HCT116 (cell line): ENCODE measurements around the gene PRKN. TPM values are rescaled to one million over a fixed set of nuclear protein-coding genes. Genes with fewer than 3 reads are reported as not detected.

ENCODE experiments used
- ATAC-seq: fragments of 200-7000 bp; cut with Tn5 transposase; 2 replicates; pipeline ENCODE4 v1.9.1; 2020; ENCODE audit warnings: mild to moderate bottlenecking, moderate library complexity
- BruUV-seq: library from RNA; stranded (reverse); fragments of 400-500 nt; replicated peaks from 2 replicates; lab custom pipeline; 2021; lab: Mats Ljungman, UMichigan
- CTCF ChIA-PET: fragments of 300-600 bp; sonication (Branson Sonifier 250); formaldehyde crosslinking; loops from one replicate; lab custom pipeline; 2021; ENCODE audit warnings: antibody characterized with exemption; lab: Charles Lee
- POLR2A ChIA-PET: fragments of 300-600, 350-600 bp; sonication (Branson Sonifier 250); formaldehyde crosslinking; loops from one replicate; lab custom pipeline; 2021; ENCODE audit warnings: antibody characterized with exemption; lab: Charles Lee
- RAD21 ChIA-PET, 2 experiments: fragments of 300-600 bp; sonication (Branson Sonifier 250); formaldehyde crosslinking; loops; one replicate each; lab custom pipeline; 2023; ENCODE audit warnings: low total read pairs in 2 of 2; ENCODE audit not compliant: uncharacterized antibody in 2 of 2, unreplicated experiment in 2 of 2, low non-redundant PET in 1 of 2; lab: Charles Lee
- DNase-seq: peaks from one replicate; pipeline ENCODE4 v3.0.0-alpha.2; 2010; ENCODE audit warnings: low read depth, low spot score
- H2AFZ ChIP-seq: fragments of 200-600 bp; shearing (Covaris generic), sonication (generic); 2 replicates; pipeline ENCODE4 v1.6.1; 2017; ENCODE audit warnings: low read depth, mixed run types, mixed read lengths, antibody characterized with exemption, low read length; ENCODE audit not compliant: poor library complexity, severe bottlenecking
- H3K27ac ChIP-seq: 2 replicates; pipeline ENCODE4 v1.5.1; 2012; ENCODE audit warnings: low read depth, low read length
- H3K27me3 ChIP-seq: fragments of 200-600 bp; sonication (generic); 2 replicates; pipeline ENCODE4 v1.6.1; 2016; ENCODE audit warnings: mixed run types, low read length, mixed read lengths; ENCODE audit not compliant: insufficient read depth
- H3K36me3 ChIP-seq, 2 experiments: fragments of 200-500 bp in 1 of 2; fragments of 200-600 bp in 1 of 2; sonication (Bioruptor generic) in 1 of 2; sonication (generic) in 1 of 2; 2 replicates each; pipeline versions ENCODE4 v1.5.1 to v1.6.1; 2014 to 2016; ENCODE audit warnings: low read length in 2 of 2, inconsistent platforms in 1 of 2, mixed read lengths in 1 of 2, mixed run types in 1 of 2; ENCODE audit not compliant: insufficient read depth in 2 of 2, control insufficient read depth in 1 of 2
- H3K4me1 ChIP-seq, 2 experiments: fragments of 200-600 bp in 1 of 2; sonication (generic) in 1 of 2; 2 replicates each; pipeline versions ENCODE4 v1.5.1 to v1.6.1; 2012 to 2017; ENCODE audit warnings: low read length in 2 of 2, inconsistent platforms in 1 of 2, mild to moderate bottlenecking in 1 of 2, mixed read lengths in 1 of 2, mixed run types in 1 of 2, moderate library complexity in 1 of 2; ENCODE audit not compliant: insufficient read depth in 2 of 2, control insufficient read depth in 1 of 2
- H3K4me2 ChIP-seq: fragments of 200-600 bp; sonication (generic); 2 replicates; pipeline ENCODE4 v1.6.1; 2017; ENCODE audit warnings: mixed run types, low read length, mixed read lengths
- H3K4me3 ChIP-seq, 2 experiments: fragments of 200-600 bp in 1 of 2; sonication (generic) in 1 of 2; replicated peaks in 1 of 2; 2 replicates each; pipeline ENCODE4 v1.5.1; 2011 to 2016; ENCODE audit warnings: low read length in 2 of 2, control low read depth in 1 of 2, low read depth in 1 of 2, mild to moderate bottlenecking in 1 of 2, mixed read lengths in 1 of 2, mixed run types in 1 of 2
- H3K79me2 ChIP-seq: fragments of 200-600 bp; sonication (generic); 2 replicates; pipeline ENCODE4 v1.6.1; 2017; ENCODE audit warnings: mild to moderate bottlenecking, mixed run types, low read length, moderate library complexity, mixed read lengths; ENCODE audit not compliant: insufficient read depth
- H3K9ac ChIP-seq: fragments of 200-600 bp; sonication (generic); 2 replicates; pipeline ENCODE4 v1.6.1; 2016; ENCODE audit warnings: low read length, mixed read lengths
- H3K9me2 ChIP-seq: fragments of 200-600 bp; sonication (generic), shearing (Covaris generic); 2 replicates; pipeline ENCODE4 v1.6.1; 2017; ENCODE audit warnings: mixed run types, mild to moderate bottlenecking, moderate library complexity; ENCODE audit not compliant: insufficient read depth
- H3K9me3 ChIP-seq, 2 experiments: fragments of 200-500 bp in 1 of 2; fragments of 200-600 bp in 1 of 2; sonication (Bioruptor generic) in 1 of 2; sonication (generic) in 1 of 2; 2 replicates each; pipeline ENCODE4 v1.6.1; 2014 to 2017; ENCODE audit warnings: low read length in 2 of 2, mixed read lengths in 2 of 2, inconsistent platforms in 1 of 2, low read depth in 1 of 2, mild to moderate bottlenecking in 1 of 2, mixed run types in 1 of 2, moderate library complexity in 1 of 2; ENCODE audit not compliant: control insufficient read depth in 1 of 2, insufficient read depth in 1 of 2
- H4K20me1 ChIP-seq: fragments of 200-600 bp; sonication (generic), shearing (Covaris generic); 2 replicates; pipeline ENCODE4 v1.6.1; 2017; ENCODE audit warnings: mixed run types, mild to moderate bottlenecking, moderate library complexity; ENCODE audit not compliant: insufficient read depth
- ATF3 ChIP-seq: IDR thresholded peaks from 2 replicates; pipeline ENCODE4 v1.6.1; 2012
- CBX3 ChIP-seq: IDR thresholded peaks from 2 replicates; pipeline ENCODE4 v1.6.1; 2012; ENCODE audit warnings: low read depth
- EGR1 ChIP-seq: IDR thresholded peaks from 2 replicates; pipeline ENCODE4 v1.6.1; 2012; ENCODE audit warnings: low read depth
- ELF1 ChIP-seq: IDR thresholded peaks from 2 replicates; pipeline ENCODE4 v1.6.1; 2012; ENCODE audit warnings: low read depth, borderline replicate concordance
- EZH2 ChIP-seq: fragments of 200-600 bp; sonication (generic); IDR thresholded peaks from 2 replicates; pipeline ENCODE4 v1.6.1; 2017; ENCODE audit warnings: antibody characterized with exemption, mixed run types
- EZH2phosphoT487 ChIP-seq: fragments of 200-600 bp; IDR thresholded peaks from 2 replicates; pipeline ENCODE4 v1.6.1; 2018; ENCODE audit warnings: antibody characterized with exemption, borderline replicate concordance
- FOSL1 ChIP-seq: IDR thresholded peaks from 2 replicates; pipeline ENCODE4 v1.6.1; 2012; ENCODE audit warnings: low read depth
- POLR2A ChIP-seq: IDR thresholded peaks from 2 replicates; pipeline ENCODE4 v1.7.0; 2011; ENCODE audit warnings: borderline replicate concordance; ENCODE audit not compliant: insufficient read depth, insufficient read length; ENCODE audit errors: extremely low read depth
- SIN3A ChIP-seq: IDR thresholded peaks from 2 replicates; pipeline ENCODE4 v1.6.1; 2012; ENCODE audit warnings: low read depth
- ZNF274 ChIP-seq: fragments of 200-500 bp; sonication (Bioruptor generic); IDR thresholded peaks from 2 replicates; pipeline ENCODE4 v1.6.1; 2014; ENCODE audit warnings: mild to moderate bottlenecking, low read depth, low read length, inconsistent platforms
- intact Hi-C: fragments of 100-400 bp; cut with micrococcal nuclease; formaldehyde crosslinking; loops from 2 replicates; pipeline ENCODE4 v1.10.0; 2022
- total RNA-seq: library from RNA; stranded (reverse); gene quantifications from one replicate; pipeline ENCODE4 v1.2.1, GENCODE V29; 2021; ENCODE audit not compliant: unreplicated experiment
- TF ChIP-seq, protein P1 (sequence below): IDR thresholded peaks from 2 replicates; pipeline ENCODE4 v1.6.1; 2011; ENCODE audit warnings: mild to moderate bottlenecking, low read length, moderate library complexity; ENCODE audit not compliant: insufficient replicate concordance; ENCODE audit errors: extremely low read depth
- TF ChIP-seq, protein P2 (sequence below): IDR thresholded peaks from 2 replicates; pipeline ENCODE4 v1.6.1; 2012

Gene PRKN
- total RNA-seq, 1 experiment from 2014 or later, result 2.6 TPM

- H3K9ac ChIP-seq, result no peak overlapping the region
- BruUV-seq, result no TSS peak
- RAD21 ChIA-PET, result no interaction called here
Observed at GRCh38 chr6:162546905-162547304, 180.7 kb downstream of the PRKN start.

DNA sequence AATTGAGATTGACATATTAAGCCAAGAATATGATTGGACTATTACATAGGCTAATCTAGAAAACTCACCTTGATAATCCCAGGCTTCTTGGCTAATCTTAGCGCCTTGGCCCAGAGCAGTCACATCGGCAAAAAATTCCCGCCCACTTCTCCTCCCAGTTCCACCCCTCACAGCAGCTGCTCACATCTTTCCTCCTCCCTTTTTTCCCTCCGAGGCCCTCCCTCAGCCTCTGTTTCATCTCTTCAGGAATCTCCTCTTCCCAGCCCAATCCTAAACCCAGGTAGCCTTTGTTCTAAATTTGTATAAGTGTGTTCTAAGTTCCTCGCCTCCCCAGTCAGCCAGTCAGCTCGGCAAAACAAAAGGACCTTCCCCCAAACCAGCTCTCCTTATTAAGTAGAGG lies 184.3 kb downstream of the PRKN start:
- BruUV-seq, result no TSS peak
- no peaks in the 10 kb centered on the region for H3K9me2 ChIP-seq
- CTCF ChIA-PET, result no interaction called here

More at GRCh38 chr6:162546905-162547304, 180.7 kb downstream of the PRKN start:
- ATAC-seq, result no peak
- CTCF ChIA-PET, result no interaction called here
- Histone ChIP-seq H4K20me1 (no peaks in the 10 kb centered on the region), H3K9me3 (no peaks in the 10 kb centered on the region), H3K4me2 (no peak overlapping the region), H3K9me2 (no peaks in the 10 kb centered on the region), H3K79me2 (no peaks in the 10 kb centered on the region), H3K4me1 (no peaks in the 10 kb centered on the region), H3K27ac (no peak overlapping the region), H2AFZ (no peak overlapping the region), H3K27me3 (no peaks in the 10 kb centered on the region), H3K4me3 (no peak overlapping the region), H3K36me3 (no peaks in the 10 kb centered on the region)
- intact Hi-C loops, result no loop called here
- no peak for DNase-seq
- POLR2A ChIA-PET, result no interaction called here
- no peak for TF ChIP-seq ATF3
- no peak for TF ChIP-seq POLR2A
- TF ChIP-seq EZH2phosphoT487, result no peak
- no peak for TF ChIP-seq CBX3
- TF ChIP-seq EZH2, result no peak

More for the DNA sequence above, 184.3 kb downstream of the PRKN start:
- RAD21 ChIA-PET, result no interaction called here
- TF ChIP-seq, protein P1, sequence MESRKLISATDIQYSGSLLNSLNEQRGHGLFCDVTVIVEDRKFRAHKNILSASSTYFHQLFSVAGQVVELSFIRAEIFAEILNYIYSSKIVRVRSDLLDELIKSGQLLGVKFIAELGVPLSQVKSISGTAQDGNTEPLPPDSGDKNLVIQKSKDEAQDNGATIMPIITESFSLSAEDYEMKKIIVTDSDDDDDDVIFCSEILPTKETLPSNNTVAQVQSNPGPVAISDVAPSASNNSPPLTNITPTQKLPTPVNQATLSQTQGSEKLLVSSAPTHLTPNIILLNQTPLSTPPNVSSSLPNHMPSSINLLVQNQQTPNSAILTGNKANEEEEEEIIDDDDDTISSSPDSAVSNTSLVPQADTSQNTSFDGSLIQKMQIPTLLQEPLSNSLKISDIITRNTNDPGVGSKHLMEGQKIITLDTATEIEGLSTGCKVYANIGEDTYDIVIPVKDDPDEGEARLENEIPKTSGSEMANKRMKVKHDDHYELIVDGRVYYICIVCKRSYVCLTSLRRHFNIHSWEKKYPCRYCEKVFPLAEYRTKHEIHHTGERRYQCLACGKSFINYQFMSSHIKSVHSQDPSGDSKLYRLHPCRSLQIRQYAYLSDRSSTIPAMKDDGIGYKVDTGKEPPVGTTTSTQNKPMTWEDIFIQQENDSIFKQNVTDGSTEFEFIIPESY, result no peak
- TF ChIP-seq EZH2phosphoT487, result no peak
- TF ChIP-seq, protein P2, sequence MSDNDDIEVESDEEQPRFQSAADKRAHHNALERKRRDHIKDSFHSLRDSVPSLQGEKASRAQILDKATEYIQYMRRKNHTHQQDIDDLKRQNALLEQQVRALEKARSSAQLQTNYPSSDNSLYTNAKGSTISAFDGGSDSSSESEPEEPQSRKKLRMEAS, result no peak
- TF ChIP-seq EGR1, result no peak
- TF ChIP-seq SIN3A, result no peak
- no peak for TF ChIP-seq EZH2
- no peak for TF ChIP-seq ELF1
- no peak for TF ChIP-seq ZNF274
- TF ChIP-seq FOSL1, result no peak
- no peak overlapping the region for H3K4me3 ChIP-seq
- DNase-seq (no peak), ATAC-seq (no peak)
- no peaks in the 10 kb centered on the region for H3K4me1 ChIP-seq
- no peaks in the 10 kb centered on the region for H3K27me3 ChIP-seq
- intact Hi-C loops, result no loop called here
- POLR2A ChIA-PET, result no interaction called here
- no peaks in the 10 kb centered on the region for H3K79me2 ChIP-seq
- no peaks in the 10 kb centered on the region for H3K9me3 ChIP-seq
- no peak overlapping the region for H3K27ac ChIP-seq
- no peaks in the 10 kb centered on the region for H3K36me3 ChIP-seq
- H4K20me1 ChIP-seq, result no peaks in the 10 kb centered on the region
- no peak overlapping the region for H2AFZ ChIP-seq
- H3K9ac ChIP-seq, result no peak overlapping the region
- H3K4me2 ChIP-seq, result no peak overlapping the region
